GM18951 (cell line): ENCODE data around the gene EIF3D.

ENCODE experiments used
- POLR2A ChIP-seq: IDR thresholded peaks from 4 replicates; pipeline ENCODE4 v1.6.1; 2011; ENCODE audit warnings: mild to moderate bottlenecking; ENCODE audit not compliant: insufficient read length, insufficient read depth; ENCODE audit errors: extremely low read depth
- in situ Hi-C: fragments of 300-500 bp; cut with MboI; formaldehyde crosslinking; loops from one replicate; pipeline ENCODE4 v1.12.0; 2022; ENCODE audit warnings: low sequenced_read_pairs, mixed read lengths, inconsistent platforms; ENCODE audit not compliant: unreplicated experiment

EIF3D gene

DNA sequence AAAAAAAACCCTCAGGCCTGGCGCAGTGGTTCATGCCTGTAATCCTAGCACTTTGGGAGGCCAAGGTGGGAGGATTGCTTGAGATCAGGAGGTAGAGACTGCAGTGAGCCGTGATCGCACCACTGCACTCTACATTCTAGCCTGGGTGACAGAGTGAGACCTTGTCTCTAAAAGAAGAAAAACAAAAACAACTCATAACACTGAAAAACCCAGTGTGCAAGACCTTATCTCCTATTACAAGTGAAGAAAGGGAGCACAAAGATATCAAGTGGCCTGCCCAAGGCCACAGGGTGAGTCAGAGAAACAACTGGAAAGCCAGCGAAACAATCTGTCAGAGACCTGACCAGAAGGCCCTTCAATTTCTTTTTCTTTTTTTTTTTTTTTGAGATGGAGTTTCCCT lies 50.0 kb downstream of the EIF3D start:
- no peak for TF ChIP-seq POLR2A
- in situ Hi-C loops = no loop called here

- in situ Hi-C loops = no loop called here
- no peak for TF ChIP-seq POLR2A
Measured at GRCh38 chr22:36475341-36475740, 53.6 kb downstream of the EIF3D start.

GRCh38 chr22:36472689-36473088 lies 56.3 kb downstream of the EIF3D start:
- in situ Hi-C loops = no loop called here
- TF ChIP-seq POLR2A = no peak

- in situ Hi-C loops = no loop called here
- TF ChIP-seq POLR2A = no peak
Measured at GRCh38 chr22:36471341-36471821, 57.6 kb downstream of the EIF3D start.

- no peak for TF ChIP-seq POLR2A
- in situ Hi-C loops = no loop called here
Measured at GRCh38 chr22:36470994-36471331, 58.0 kb downstream of the EIF3D start.

- TF ChIP-seq POLR2A = no peak
- in situ Hi-C loops = no loop called here
Measured at GRCh38 chr22:36470162-36470993, 58.6 kb downstream of the EIF3D start.

DNA sequence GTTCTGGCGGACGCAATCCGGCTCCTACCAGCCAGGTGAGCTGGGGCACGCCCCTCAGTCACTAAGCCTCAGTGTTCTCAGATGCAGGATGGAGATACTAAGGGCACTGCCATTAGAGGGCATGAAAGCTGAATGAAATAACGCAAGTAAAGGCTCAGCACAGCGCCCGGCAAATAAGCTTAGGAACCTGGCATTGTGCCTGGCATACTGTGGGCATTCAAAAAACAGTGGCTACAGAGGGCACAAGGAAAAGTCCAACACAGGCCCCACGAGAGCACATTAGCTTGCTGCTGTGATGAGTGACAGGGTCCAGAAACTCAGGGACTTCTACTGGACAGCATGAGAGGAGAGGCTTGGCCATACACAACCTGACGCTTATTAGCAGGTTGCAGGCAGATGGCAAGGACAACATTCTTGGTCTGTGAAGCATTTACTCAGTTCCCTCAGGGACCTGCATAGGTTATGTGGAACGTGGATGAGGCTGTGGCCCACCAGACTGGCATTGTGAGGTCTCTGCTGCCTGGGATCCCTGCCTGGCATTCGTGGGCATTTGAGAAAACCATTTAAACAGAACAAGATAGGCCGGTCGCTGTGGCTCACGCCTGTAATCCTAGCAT lies 59.8 kb downstream of the EIF3D start:
- no peak for TF ChIP-seq POLR2A
- in situ Hi-C loops = loop anchor here (10.0 kb wide), 1 partner anchor 164 kb away; no protein-coding TSS in a partner anchor

GRCh38 chr22:36467946-36468345 lies 61.0 kb downstream of the EIF3D start:
- in situ Hi-C loops = loop anchor here (10.0 kb wide), 1 partner anchor 163 kb away; no protein-coding TSS in a partner anchor
- no peak for TF ChIP-seq POLR2A

DNA sequence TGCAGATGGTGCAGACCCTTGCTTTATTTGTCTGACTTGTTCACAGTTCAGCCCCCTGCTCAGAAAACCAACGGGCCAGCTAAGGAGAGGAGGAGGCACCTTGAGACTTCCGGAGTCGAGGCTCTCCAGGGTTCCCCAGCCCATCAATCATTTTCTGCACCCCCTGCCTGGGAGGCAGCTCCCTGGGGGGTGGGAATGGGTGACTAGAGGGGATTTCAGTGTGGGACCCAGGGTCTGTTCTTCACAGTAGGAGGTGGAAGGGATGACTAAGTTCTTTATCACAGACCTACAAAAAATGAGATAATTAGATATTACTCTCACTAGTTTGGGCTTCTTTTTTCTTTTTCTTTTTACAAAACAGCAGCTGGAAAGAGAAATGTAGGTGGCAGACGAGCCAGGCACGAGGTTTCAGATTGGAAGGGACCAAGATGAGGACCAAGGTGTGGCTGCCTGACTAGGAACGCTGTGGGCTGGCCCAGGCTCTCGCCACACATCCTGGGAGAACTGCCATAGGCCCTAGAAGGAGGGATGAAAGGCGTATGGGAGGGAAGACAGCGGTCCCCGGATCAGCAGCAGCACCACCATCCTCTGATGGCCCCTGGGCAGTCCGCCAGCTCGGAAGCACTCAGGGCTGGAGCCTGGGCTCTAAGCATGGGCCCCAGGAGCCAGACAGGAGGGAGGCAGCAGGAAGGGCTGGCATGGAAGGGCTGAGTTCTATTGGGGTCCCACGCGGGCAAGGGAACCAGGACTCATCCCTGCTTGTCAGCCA lies 61.7 kb downstream of the EIF3D start:
- no peak for TF ChIP-seq POLR2A
- in situ Hi-C loops = loop anchor here (10.0 kb wide), 1 partner anchor 162 kb away; no protein-coding TSS in a partner anchor

DNA sequence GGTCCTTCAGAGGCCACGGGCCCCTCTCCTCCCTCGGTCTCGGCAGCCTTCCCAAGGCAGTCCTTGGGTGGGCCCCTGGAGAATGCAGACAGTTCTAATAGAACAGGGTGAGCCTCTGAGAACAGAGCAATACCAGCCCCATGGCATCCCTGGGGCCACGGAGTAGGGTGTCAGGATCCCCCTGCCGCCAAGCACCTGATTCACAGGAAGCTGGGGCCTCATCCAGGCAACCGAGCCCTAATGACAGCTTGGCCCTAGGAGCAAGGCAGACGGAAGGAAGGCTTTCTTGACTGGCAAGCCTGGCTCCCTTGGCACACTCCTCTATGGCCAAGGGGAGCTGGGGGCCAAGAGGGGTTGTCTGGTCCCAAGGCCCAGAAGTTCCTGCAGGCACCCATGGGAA lies 62.7 kb downstream of the EIF3D start:
- in situ Hi-C loops = loop anchor here (10.0 kb wide), 1 partner anchor 161 kb away; no protein-coding TSS in a partner anchor
- TF ChIP-seq POLR2A = no peak

DNA sequence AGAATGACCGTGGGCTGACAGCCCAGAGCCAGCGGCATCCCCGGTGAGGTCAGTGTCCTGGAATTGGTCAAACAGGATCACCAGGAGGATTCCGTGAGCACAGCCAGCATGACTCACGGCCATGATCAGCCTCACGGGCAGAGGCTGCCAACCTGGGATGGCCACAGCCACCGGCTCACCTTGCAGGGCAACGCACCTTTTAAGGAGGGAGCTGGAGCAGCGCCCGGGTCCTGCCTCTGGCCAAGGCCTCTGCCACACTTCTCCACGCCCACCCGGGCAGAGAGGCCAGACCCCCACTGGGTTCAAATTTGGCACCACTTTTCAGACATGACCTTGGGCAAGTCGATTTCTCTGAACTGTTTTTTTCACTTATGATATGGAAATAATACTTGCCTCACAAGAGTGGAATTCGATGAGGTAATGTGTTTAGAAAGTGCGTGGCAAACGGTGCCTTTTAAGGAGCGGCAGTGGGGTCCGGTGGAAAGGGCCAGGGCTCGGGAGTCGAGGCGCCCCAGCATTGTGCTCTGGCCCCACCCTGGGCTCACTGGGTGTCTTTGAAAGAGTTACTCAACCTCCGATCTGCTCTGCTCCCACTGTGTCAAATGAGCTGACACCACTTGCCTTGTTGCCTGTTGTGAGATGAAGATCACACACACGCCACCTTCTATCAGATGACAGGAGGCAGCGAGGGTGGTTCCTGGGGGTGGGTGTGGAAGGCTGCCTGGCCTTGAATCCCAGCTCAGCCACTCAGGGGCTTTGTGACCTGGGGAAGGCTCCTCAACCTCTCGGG lies 63.5 kb downstream of the EIF3D start:
- in situ Hi-C loops = loop anchor here (10.0 kb wide), 1 partner anchor 161 kb away; no protein-coding TSS in a partner anchor
- no peak for TF ChIP-seq POLR2A

DNA sequence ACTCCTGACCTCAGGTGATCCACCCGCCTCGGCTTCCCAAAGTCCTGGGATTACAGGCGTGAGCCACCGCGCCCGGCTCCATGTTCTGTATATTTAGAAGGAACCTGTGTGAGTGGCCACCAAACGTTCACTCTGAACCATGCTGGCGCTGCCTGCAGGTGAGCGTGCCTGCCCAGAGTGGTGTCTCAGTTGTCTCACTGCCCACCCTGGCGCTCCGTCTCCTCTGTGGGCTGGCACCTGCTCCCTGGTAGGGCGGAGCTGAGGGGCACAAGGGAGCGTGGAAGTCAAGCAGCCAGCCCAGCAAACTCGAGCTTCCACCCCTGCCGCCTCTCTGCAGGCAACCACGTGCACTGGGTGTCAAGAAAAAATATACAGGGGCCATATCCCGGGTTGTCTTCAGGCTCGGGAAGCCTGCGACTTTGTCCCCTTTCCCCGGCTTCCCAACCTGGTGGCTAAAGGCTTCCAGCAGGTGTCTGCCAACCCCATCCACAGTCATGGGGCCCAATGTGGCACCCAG lies 64.2 kb downstream of the EIF3D start:
- in situ Hi-C loops = loop anchor here (10.0 kb wide), 1 partner anchor 160 kb away; no protein-coding TSS in a partner anchor
- no peak for TF ChIP-seq POLR2A
